Measurements from ENCODE around the gene LRFN2.

The LRFN2 gene

DNA sequence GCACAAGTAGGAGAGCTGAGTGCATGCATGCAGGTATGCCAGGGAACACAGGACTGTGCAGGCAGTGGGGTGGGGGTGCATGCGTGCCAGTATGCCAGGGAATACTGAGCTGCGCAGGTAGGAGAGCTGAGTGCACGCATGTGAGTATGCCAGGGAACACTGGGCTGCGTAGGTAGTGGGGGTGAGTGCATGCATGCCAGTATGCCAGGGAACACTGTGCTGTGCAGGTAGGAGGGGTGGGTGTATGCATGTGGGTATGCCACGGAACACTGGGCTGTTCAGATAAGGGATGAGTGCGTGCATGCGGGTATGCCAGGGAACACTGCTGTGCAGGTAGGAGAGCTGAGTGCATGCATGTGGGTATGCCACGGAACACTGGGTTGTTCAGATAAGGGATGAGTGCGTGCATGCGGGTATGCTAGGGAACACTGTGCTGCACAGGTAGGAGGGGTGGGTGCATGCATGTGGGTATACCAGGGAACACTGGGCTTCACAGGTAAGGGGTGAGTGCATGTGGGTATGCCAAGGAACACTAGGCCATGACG lies 77.4 kb downstream of the LRFN2 start:
- no peak for DNase-seq

DNA sequence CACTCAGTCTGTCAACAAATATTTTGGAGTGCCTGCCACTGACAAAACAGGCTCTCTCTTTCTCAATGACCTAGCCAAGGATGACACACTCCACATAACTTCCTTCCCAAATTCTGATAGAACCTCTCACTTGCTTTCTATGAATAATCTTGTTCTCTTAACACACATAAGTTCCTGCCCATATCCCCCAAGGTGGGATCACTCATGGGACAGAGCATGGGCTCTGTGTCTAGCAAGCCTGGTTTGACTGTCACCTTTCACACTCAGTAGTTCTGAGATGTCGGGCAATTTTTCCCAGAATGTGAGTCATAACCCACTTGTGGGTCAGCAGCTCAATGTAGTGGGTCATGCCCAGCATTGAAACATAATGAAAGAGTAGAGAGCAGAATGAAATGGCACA lies 78.1 kb downstream of the LRFN2 start:
- no peak for DNase-seq

GRCh38 chr6:40506954-40507353 lies 80.2 kb downstream of the LRFN2 start:
- no peak for DNase-seq

DNA sequence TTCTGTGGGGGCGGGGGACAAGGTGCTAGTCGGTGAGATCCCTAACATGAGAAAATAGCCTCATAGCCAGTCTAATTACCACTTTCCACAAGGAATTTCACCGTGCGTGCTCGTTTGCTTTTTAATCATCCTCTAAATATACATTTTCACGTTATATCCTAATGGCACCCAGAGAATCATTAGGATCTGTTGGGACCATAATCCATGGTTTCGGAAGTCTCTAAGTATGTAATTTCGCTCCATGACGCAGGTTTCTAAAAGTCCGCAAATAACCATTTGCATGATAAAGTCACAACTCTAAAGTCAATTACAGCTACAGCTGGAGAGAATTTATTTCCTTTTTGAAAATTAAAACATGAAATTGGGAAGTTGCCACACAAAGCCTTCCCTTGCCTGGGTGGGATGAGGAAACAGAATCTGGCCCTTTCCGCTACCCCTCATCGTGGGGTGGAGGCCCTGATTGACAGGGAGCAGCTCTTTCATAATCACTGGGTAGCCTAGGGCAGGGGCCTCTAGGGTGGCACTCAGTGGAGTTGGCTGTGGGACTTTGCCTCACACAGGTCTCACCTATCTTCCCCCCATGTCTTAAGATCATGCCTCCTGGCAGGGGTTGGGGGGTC lies 81.9 kb downstream of the LRFN2 start:
- no peak for DNase-seq

DNA sequence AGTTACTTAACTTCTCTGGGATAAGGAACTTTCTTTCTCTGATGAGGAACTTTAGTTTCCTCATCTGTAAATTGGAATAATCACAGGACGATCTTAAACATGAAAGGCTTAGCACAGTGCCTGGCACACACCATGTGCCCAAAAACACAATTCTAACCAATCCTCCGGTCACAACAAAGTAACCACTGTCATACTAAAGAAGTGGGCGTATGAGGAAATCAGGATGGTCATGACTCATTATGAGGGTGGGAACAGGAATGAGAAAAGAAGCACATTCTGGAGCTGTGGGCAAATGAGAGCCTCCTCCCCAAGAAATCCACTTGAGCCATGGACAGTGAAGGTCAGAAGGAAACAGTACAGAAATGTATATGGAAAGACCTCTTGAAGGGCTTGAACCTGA lies 82.9 kb downstream of the LRFN2 start:
- no peak for DNase-seq

- no peak for DNase-seq
These were observed 86.9 kb downstream of the LRFN2 start for GRCh38 chr6:40500227-40500626.

GRCh38 chr6:40499215-40499614 lies 87.9 kb downstream of the LRFN2 start:
- no peak for DNase-seq

GRCh38 chr6:40498148-40498547 lies 89.0 kb downstream of the LRFN2 start:
- no peak for DNase-seq

DNA sequence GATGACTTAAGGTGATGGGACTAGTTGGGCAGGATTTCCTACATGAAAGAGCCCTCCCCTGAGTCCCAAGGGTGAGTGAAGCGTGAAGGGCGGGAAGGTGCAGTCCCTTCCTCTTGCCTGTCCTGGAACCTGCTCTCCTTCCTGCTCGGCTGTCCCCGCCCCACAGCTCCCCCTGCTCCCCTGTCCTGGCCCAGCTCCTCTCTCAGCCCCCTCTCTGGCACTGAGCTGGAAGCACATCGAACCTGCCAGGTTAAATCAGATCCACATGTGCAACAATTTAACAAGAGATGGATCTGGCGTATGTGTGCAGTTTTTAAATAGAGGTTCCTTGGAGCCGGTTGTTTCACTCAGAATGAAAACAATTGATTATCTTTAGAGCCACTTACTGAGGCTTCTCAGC lies 95.0 kb downstream of the LRFN2 start:
- DNase-seq, result no peak

- DNase-seq, result no peak
These were observed 96.7 kb downstream of the LRFN2 start for GRCh38 chr6:40490508-40490907.

DNA sequence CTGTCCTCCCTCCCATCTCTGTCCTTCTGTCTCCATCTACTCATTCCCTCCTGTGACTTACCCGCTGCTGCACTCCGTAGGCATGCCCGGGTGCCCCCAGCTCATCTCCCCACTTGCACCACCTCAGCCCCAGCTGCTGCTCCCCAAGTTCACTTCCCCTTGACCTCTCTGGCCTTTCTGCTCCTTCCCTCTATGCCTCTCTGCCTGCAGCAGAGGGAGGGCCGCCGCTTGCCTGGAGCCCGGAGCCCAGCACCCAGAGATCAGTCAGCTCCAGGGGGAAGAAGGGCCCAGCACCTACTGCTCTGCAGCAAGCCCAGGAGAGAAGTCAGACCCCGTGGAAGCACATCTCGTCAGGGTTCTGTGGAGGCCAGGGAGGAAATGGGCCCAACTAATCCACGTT lies 97.4 kb downstream of the LRFN2 start:
- DNase-seq, result no peak

GRCh38 chr6:40486576-40486975 lies 100.6 kb downstream of the LRFN2 start:
- DNase-seq, result no peak

- DNase-seq, result no peak
These were observed 101.4 kb downstream of the LRFN2 start for GRCh38 chr6:40485795-40486194.

- DNase-seq, result no peak
These were observed 101.9 kb downstream of the LRFN2 start for GRCh38 chr6:40485300-40485699.

GRCh38 chr6:40484066-40484465 lies 103.1 kb downstream of the LRFN2 start:
- no peak for DNase-seq

- no peak for DNase-seq
These were observed 104.6 kb downstream of the LRFN2 start for GRCh38 chr6:40482532-40482931.

DNA sequence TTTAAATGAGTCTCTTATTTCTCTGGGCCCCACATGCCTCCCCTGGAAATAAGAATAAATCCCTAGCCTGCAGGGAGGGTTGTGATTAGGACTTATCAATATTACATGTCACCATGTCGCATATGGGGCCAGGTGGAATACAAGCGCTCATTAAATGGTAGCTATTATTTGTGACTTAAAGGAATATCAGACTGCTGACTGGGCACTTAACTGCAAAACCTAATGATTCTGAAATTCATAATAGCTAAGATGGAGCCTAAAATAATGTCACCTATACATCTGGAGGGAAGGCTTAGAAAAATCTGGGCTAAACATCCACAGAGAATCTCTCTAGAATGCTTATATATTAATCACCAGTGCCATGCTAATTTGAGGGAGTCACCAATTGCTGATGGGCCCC lies 106.5 kb downstream of the LRFN2 start:
- no peak for DNase-seq

- DNase-seq, result no peak
These were observed 107.5 kb downstream of the LRFN2 start for GRCh38 chr6:40479706-40480105.

- DNase-seq, result no peak
These were observed 109.7 kb downstream of the LRFN2 start for GRCh38 chr6:40477246-40478126.

DNA sequence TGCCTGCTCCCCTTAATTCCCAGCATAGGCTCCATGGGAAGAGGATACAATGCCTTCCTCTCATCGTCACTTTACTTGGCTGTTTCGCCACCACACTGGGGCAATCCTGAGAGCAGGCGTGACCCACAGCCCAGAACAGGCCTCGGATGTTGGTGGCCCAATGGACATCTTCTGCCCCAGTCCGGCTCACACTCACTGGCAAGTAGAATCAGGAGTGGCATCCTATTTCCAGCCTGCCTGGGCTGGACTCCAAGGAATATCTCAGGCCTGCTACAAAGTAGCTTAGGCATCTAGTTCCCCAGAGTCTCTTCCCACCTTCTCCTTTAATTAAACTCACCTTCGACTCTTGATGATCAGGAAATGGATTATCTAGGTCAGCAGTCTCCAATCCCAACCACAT lies 110.5 kb downstream of the LRFN2 start:
- no peak for DNase-seq

GRCh38 chr6:40474937-40475336 lies 112.2 kb downstream of the LRFN2 start:
- no peak for DNase-seq

DNA sequence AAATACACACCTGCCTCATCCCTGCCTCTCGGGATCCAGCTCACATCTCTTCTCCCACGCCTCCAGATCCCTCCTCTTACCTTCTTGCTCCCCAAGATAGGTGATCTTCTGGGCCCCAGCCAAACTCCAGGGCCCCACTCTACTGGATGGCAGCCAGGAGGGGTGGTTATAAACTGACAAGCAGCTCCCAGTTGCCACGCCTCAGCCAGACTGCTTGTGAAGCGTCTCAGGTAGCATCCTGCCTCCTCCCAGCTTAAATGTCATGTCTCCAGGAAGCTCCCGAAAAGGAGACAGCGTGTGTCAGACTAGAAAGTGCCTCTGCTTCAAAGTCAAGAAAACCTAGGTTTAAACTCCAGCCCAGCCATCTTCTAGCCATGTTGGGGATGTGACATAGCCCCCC lies 114.1 kb downstream of the LRFN2 start:
- DNase-seq, result no peak

- DNase-seq, result no peak
These were observed 114.8 kb downstream of the LRFN2 start for GRCh38 chr6:40472353-40472752.

DNA sequence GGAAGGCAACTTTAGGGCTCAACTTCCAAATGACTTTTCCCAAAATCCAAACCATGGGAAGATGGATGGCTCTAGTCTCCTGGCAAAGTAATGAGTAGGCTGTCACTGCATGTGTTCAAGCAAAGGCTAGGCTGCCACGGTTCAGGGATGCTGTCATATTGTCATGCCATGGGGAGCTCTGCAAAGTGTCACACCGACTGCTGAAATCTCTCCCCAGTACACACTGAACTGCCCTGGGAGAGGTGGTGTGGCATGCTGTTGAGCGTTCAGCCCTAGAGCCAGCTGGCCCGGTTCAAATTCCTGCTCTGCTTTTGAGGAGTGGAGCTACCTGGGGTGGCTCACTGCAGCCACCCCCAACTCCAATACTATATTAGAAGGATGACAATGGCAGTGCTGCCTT lies 115.9 kb downstream of the LRFN2 start:
- DNase-seq, result no peak

All from NCI-H526 (cell line).